ENCODE measurements around the gene RPP38. TPM values are rescaled to one million over a fixed set of nuclear protein-coding genes. Genes with fewer than 3 reads are reported as not detected.

RPP38 gene
- total RNA-seq, 1 donor from 2014 or later: 13.7 TPM

DNA sequence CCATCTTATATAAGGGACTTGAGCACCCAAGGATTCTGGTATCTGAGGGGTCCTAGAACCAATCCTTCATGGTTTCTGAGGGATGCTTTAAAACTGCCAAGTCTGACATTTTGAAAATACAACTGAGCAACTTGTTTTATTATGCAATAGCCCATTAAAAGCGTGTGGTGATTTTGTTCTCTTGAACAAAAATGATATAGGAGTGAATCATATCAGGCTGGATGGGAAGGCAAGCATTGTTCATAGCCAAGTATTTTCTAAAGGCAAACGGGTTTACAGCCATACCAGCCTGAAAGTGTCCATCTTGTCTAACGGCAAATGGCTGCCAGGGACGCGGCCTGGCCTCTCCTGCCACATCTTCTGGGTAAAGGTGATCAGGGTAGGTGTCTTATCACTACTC is 23.4 kb downstream of the RPP38 start:
- no peak overlapping the region for H3K4me3 Mint-ChIP-seq (ENCODE audit: unreplicated experiment)
- H3K27ac Mint-ChIP-seq (ENCODE audit: unreplicated experiment): no peak overlapping the region
- DNase-seq (ENCODE audit: extremely low spot score, unreplicated experiment): no peak
- no peaks in the 10 kb centered on the region for H3K4me1 Mint-ChIP-seq (ENCODE audit: unreplicated experiment)
- H3K9me3 Mint-ChIP-seq (ENCODE audit: unreplicated experiment): no peaks in the 10 kb centered on the region
- TF ChIP-seq, protein P1, sequence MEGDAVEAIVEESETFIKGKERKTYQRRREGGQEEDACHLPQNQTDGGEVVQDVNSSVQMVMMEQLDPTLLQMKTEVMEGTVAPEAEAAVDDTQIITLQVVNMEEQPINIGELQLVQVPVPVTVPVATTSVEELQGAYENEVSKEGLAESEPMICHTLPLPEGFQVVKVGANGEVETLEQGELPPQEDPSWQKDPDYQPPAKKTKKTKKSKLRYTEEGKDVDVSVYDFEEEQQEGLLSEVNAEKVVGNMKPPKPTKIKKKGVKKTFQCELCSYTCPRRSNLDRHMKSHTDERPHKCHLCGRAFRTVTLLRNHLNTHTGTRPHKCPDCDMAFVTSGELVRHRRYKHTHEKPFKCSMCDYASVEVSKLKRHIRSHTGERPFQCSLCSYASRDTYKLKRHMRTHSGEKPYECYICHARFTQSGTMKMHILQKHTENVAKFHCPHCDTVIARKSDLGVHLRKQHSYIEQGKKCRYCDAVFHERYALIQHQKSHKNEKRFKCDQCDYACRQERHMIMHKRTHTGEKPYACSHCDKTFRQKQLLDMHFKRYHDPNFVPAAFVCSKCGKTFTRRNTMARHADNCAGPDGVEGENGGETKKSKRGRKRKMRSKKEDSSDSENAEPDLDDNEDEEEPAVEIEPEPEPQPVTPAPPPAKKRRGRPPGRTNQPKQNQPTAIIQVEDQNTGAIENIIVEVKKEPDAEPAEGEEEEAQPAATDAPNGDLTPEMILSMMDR (IDR thresholded peaks at IDR 0.05): no peak
- H3K27me3 Mint-ChIP-seq (ENCODE audit: unreplicated experiment): no peaks in the 10 kb centered on the region
- H3K36me3 Mint-ChIP-seq (ENCODE audit: unreplicated experiment): peaks cover 22% of the 10 kb centered on the region

DNA sequence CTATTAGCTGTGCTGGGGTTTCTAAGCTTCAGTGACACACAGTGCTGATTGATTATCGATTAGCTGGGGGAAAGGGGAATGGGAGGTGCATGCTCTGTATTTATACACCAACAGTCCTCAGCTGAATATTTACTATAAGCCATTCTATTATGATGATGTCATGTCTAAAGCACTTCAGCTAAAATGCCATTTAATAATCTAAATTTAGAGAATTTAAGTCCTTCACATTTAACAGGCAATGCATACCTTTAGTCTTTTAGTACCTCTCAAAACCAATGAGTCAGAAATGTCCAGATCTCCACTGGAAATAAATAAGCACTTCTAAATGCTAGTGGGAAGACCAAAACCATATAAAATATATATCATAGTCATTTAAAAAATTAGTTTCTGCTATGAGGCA is 24.6 kb downstream of the RPP38 start:
- Mint-ChIP-seq H3K9me3 (ENCODE audit: unreplicated experiment) (no peaks in the 10 kb centered on the region), H3K36me3 (ENCODE audit: unreplicated experiment) (peaks cover 22% of the 10 kb centered on the region), H3K4me1 (ENCODE audit: unreplicated experiment) (no peaks in the 10 kb centered on the region), H3K4me3 (ENCODE audit: unreplicated experiment) (no peak overlapping the region), H3K27ac (ENCODE audit: unreplicated experiment) (no peak overlapping the region), H3K27me3 (ENCODE audit: unreplicated experiment) (no peaks in the 10 kb centered on the region)
- TF ChIP-seq, protein P1 (IDR thresholded peaks at IDR 0.05): no peak
- no peak for DNase-seq (ENCODE audit: extremely low spot score, unreplicated experiment)

DNA sequence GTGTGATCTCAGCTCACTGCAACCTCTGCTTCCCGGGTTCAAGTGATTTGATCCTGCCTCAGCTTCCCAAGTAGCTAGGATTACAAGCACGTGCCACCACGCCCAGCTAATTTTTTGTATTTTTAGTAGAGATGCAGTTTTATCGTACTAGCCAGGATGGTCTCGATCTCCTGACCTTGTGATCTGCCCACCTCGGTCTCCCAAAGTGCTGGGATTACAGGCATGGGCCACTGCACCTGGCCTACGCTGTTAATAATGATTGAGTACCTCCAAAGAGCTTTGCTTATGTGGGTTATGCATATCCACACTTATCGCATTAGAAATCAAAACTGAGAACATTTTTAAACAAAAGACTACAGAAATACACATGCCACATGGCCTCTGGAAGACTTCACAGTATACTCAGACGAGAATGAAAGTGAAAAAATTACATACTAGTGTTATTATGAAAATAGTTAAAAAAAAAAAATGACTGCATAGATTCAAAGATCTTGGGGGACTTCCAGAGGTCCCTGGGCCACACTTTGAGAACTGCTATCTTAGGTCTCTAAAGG is 25.4 kb downstream of the RPP38 start:
- TF ChIP-seq, protein P1 (IDR thresholded peaks at IDR 0.05): no peak
- Mint-ChIP-seq H3K27me3 (ENCODE audit: unreplicated experiment) (no peaks in the 10 kb centered on the region), H3K4me1 (ENCODE audit: unreplicated experiment) (no peaks in the 10 kb centered on the region), H3K9me3 (ENCODE audit: unreplicated experiment) (no peaks in the 10 kb centered on the region), H3K4me3 (ENCODE audit: unreplicated experiment) (no peak overlapping the region), H3K36me3 (ENCODE audit: unreplicated experiment) (peaks cover 22% of the 10 kb centered on the region), H3K27ac (ENCODE audit: unreplicated experiment) (no peak overlapping the region)
- DNase-seq (ENCODE audit: extremely low spot score, unreplicated experiment): no peak

DNA sequence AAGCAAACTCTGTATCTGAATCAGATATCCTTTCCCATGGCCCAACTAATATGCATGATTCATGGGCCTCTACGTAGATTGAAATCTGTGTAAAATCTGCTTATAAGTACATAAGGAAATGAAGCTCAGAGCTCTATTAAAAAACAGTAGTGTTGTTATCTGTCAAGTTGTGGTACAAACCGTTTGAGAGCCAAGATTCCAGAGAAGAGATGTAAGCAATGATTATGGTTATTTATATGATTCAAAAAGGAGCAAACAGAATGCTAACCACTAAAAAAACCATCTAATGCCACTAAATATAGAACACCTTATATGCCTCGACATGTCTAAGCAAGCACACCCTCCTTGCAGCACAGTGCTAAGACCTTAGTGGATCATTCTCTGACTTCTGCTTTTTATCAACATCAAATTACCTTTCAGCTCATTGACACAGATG is 26.6 kb downstream of the RPP38 start:
- TF ChIP-seq, protein P1 (IDR thresholded peaks at IDR 0.05): no peak

DNA sequence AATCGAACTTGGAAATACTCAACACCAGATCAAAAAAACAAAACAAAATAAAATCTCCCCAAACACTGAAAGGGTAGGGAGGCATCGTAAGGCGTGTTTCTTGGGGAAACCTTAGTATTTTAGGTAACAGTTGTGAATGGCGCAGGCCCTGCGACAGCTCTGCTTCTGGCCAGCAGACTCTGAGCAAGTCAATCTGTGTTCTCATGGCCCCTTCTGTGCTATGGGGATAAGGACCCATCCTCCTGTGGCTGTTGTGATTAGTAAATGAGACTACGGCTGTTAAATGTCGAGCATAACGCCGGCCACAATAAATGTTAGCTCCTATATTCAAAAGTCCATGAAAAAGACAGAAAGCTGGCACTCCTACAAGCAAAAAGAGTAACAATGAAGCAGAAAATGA is 27.0 kb downstream of the RPP38 start:
- Mint-ChIP-seq H3K27ac (ENCODE audit: unreplicated experiment) (no peak overlapping the region), H3K4me1 (ENCODE audit: unreplicated experiment) (no peaks in the 10 kb centered on the region)

More for the DNA sequence above, 26.6 kb downstream of the RPP38 start:
- no peak overlapping the region for H3K27ac Mint-ChIP-seq (ENCODE audit: unreplicated experiment)
- H3K4me3 Mint-ChIP-seq (ENCODE audit: unreplicated experiment): no peak overlapping the region
- H3K9me3 Mint-ChIP-seq (ENCODE audit: unreplicated experiment): no peaks in the 10 kb centered on the region
- no peaks in the 10 kb centered on the region for H3K4me1 Mint-ChIP-seq (ENCODE audit: unreplicated experiment)
- peaks cover 22% of the 10 kb centered on the region for H3K36me3 Mint-ChIP-seq (ENCODE audit: unreplicated experiment)
- no peaks in the 10 kb centered on the region for H3K27me3 Mint-ChIP-seq (ENCODE audit: unreplicated experiment)
- no peak for DNase-seq (ENCODE audit: extremely low spot score, unreplicated experiment)

More for the DNA sequence above, 27.0 kb downstream of the RPP38 start:
- Mint-ChIP-seq H3K9me3 (ENCODE audit: unreplicated experiment) (no peaks in the 10 kb centered on the region), H3K4me3 (ENCODE audit: unreplicated experiment) (no peak overlapping the region), H3K36me3 (ENCODE audit: unreplicated experiment) (peaks cover 20% of the 10 kb centered on the region), H3K27me3 (ENCODE audit: unreplicated experiment) (no peaks in the 10 kb centered on the region)
- TF ChIP-seq, protein P1 (IDR thresholded peaks at IDR 0.05): no peak
- no peak for DNase-seq (ENCODE audit: extremely low spot score, unreplicated experiment)
